Suprapubic skin (tissue), 4 donors: ENCODE results near the gene CPNE5. TPM values are rescaled to one million over a fixed set of nuclear protein-coding genes. Genes with fewer than 3 reads are reported as not detected.

Source experiments
- DNase-seq, 2 donors: peaks; one replicate each; pipeline ENCODE4 v3.0.0-alpha.2; 2019; ENCODE audit warnings: low spot score in 2 of 2
- H3K27ac ChIP-seq: fragments of 200-600 bp; sonication (generic); one replicate; pipeline ENCODE4 v1.5.1; 2019
- H3K27me3 ChIP-seq: fragments of 200-600 bp; sonication (generic); one replicate; pipeline ENCODE4 v1.5.1; 2019
- H3K36me3 ChIP-seq: fragments of 200-600 bp; sonication (generic); one replicate; pipeline ENCODE4 v1.5.1; 2019
- H3K4me1 ChIP-seq: fragments of 200-600 bp; sonication (generic); one replicate; pipeline ENCODE4 v1.5.1; 2019
- H3K4me3 ChIP-seq: fragments of 200-600 bp; sonication (generic); one replicate; pipeline ENCODE4 v1.5.1; 2019; ENCODE audit warnings: mild to moderate bottlenecking
- H3K9me3 ChIP-seq: fragments of 200-600 bp; sonication (generic); one replicate; pipeline ENCODE4 v1.5.1; 2019
- EP300 ChIP-seq: sonication (generic); formaldehyde crosslinking; IDR thresholded peaks from one replicate; pipeline ENCODE4 v1.6.1; 2017; ENCODE audit warnings: antibody characterized with exemption
- POLR2A ChIP-seq, 2 donors: fragments of 450-650 bp; IDR thresholded peaks; one replicate each; pipeline ENCODE4 v1.6.1; 2017; ENCODE audit warnings: antibody characterized with exemption in 2 of 2, mild to moderate bottlenecking in 2 of 2, moderate library complexity in 2 of 2
- POLR2AphosphoS5 ChIP-seq, 3 donors: sonication (generic); formaldehyde crosslinking; IDR thresholded peaks; one replicate each; pipeline ENCODE4 v1.6.1; 2017; ENCODE audit warnings: antibody characterized with exemption in 3 of 3
- WGBS: methylation state at CpG from one replicate; pipeline ENCODE4 v1.1.5; 2018; 5-methylcytosine and 5-hydroxymethylcytosine counted together
- total RNA-seq, 4 donors: library from RNA; depleted of rRNA; stranded (reverse); fragments of >200 nt; gene quantifications; one replicate each; pipeline ENCODE4 v1.1.0, GENCODE V29; 2016
- TF ChIP-seq, protein P1 (sequence below), 2 donors: fragments of 200-600 bp in 1 of 2; fragments of 450-650 bp in 1 of 2; sonication (generic) in 1 of 2; IDR thresholded peaks; one replicate each; pipeline ENCODE4 v1.5.1; 2016 to 2019; ENCODE audit warnings: antibody characterized with exemption in 2 of 2, mild to moderate bottlenecking in 1 of 2, moderate library complexity in 1 of 2

Gene CPNE5
- total RNA-seq, 4 donors from 2014 or later = 0.48 to 1.2 (median 0.90) TPM

- Histone ChIP-seq H3K27ac (no peak overlapping the region), H3K27me3 (no peaks in the 10 kb centered on the region), H3K36me3 (no peaks in the 10 kb centered on the region), H3K4me3 (no peak overlapping the region), H3K4me1 (no peaks in the 10 kb centered on the region), H3K9me3 (no peaks in the 10 kb centered on the region)
- 93% methylated on average over 5 of the region's 7 CpGs for WGBS
- TF ChIP-seq POLR2AphosphoS5 (IDR thresholded peaks at IDR 0.05) (no peak), EP300 (no peak), POLR2A (IDR thresholded peaks at IDR 0.05) (no peak)
- TF ChIP-seq, protein P1, sequence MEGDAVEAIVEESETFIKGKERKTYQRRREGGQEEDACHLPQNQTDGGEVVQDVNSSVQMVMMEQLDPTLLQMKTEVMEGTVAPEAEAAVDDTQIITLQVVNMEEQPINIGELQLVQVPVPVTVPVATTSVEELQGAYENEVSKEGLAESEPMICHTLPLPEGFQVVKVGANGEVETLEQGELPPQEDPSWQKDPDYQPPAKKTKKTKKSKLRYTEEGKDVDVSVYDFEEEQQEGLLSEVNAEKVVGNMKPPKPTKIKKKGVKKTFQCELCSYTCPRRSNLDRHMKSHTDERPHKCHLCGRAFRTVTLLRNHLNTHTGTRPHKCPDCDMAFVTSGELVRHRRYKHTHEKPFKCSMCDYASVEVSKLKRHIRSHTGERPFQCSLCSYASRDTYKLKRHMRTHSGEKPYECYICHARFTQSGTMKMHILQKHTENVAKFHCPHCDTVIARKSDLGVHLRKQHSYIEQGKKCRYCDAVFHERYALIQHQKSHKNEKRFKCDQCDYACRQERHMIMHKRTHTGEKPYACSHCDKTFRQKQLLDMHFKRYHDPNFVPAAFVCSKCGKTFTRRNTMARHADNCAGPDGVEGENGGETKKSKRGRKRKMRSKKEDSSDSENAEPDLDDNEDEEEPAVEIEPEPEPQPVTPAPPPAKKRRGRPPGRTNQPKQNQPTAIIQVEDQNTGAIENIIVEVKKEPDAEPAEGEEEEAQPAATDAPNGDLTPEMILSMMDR (IDR thresholded peaks at IDR 0.05) = no peak
- peak in 1 of 2 donors; percentile 60 for DNase-seq
Measured at GRCh38 chr6:36699348-36699747, 139.9 kb downstream of the CPNE5 start.

DNA sequence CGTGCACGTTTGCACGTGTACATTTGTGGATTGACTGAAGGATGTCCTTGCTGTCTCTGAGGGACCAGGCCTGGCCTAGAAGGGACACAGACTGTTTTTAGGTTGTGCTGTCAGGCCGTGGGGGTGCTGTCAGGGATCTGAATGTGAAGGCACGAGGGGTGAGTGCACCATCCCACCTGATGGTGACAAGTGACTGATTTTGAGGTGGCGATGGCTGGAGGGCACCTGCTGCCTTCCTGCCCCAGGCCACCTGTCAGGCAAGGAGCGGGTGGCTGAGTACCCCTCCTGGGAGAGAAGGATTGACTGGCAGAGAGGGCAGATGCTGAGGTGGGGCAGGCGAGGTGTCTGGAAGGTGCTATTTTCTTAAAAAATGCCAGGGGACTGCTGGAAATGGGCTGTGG is 140.4 kb downstream of the CPNE5 start:
- 92% methylated on average over 8 of the region's 8 CpGs for WGBS
- H3K9me3 ChIP-seq = no peaks in the 10 kb centered on the region
- H3K36me3 ChIP-seq = no peaks in the 10 kb centered on the region
- no peak overlapping the region for H3K27ac ChIP-seq
- H3K4me1 ChIP-seq = no peaks in the 10 kb centered on the region
- DNase-seq = peak in 1 of 2 donors; percentile 63
- TF ChIP-seq POLR2AphosphoS5 (IDR thresholded peaks at IDR 0.05) = no peak
- no peak for TF ChIP-seq EP300
- TF ChIP-seq, protein P1 (IDR thresholded peaks at IDR 0.05) = no peak
- no peak for TF ChIP-seq POLR2A (IDR thresholded peaks at IDR 0.05)
- H3K4me3 ChIP-seq = no peak overlapping the region
- no peaks in the 10 kb centered on the region for H3K27me3 ChIP-seq

DNA sequence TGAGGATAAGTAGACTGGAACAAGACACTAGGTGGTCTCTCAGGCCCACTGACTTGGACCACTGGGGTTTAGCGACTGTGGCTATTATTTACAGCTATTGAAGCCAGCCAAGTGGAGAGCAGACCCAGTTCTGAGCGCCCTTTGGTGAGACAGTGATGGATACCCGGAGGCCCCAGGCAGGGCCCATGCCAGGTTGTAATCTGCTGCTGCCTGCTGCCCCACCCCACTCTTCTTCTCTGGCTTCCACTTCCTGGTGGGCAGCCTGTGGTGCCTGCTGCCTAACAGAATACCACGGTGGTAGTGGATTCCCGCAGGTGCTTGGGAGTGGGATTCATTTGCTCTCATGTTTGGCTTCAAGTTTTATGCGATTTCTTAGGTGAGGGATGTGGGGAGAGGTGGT is 141.0 kb downstream of the CPNE5 start:
- Histone ChIP-seq H3K4me1 (peaks cover 4% of the 10 kb centered on the region), H3K27ac (no peak overlapping the region)

DNA sequence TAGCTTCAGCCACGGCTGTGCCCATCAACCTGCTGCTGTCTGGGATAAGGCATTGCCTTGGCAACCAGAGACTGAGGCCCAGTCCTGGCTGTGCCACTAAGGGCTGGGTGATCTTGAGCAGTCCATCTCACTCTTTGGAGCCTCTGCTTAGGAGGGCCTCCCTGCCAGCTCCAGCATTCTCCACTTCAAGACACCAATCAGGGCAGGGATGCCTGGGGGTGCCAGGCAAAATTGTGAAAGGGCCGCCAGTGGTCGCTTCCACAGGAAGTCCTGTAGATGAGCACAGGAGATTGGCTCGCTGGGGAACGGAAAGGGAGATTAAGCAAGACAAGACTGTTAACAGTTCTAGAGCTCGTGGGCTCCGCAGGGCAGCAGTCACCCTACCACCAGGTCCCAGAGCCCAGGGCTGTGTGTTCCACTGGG is 141.8 kb downstream of the CPNE5 start, which contains the start of gene RAB44:
Gene RAB44, plus strand, starts transcription at position 346 of the 423 bp plus-strand sequence. CDS start 6,410 bp downstream, outside the sequence.
- no peaks in the 10 kb centered on the region for H3K36me3 ChIP-seq
- no peak within 1 kb of the TSS for H3K4me3 ChIP-seq
- H3K9me3 ChIP-seq = no peaks in the 10 kb centered on the region
- DNase-seq = peak; percentile 63 to 74
- peaks cover 11% of the 10 kb centered on the region for H3K4me1 ChIP-seq
- 98% methylated on average over 7 of the region's 7 CpGs for WGBS
- H3K27me3 ChIP-seq = no peaks in the 10 kb centered on the region
- TF ChIP-seq POLR2A (IDR thresholded peaks at IDR 0.05) = no peak
- TF ChIP-seq EP300 = no peak
- TF ChIP-seq POLR2AphosphoS5 (IDR thresholded peaks at IDR 0.05) = no peak
- TF ChIP-seq, protein P1 (IDR thresholded peaks at IDR 0.05) = no peak
- no peak within 1 kb of the TSS for H3K27ac ChIP-seq

More for the DNA sequence above, 141.0 kb downstream of the CPNE5 start:
- TF ChIP-seq EP300 (no peak), POLR2A (IDR thresholded peaks at IDR 0.05) (no peak), POLR2AphosphoS5 (IDR thresholded peaks at IDR 0.05) (no peak)
- TF ChIP-seq, protein P1 (IDR thresholded peaks at IDR 0.05) = no peak
- Histone ChIP-seq H3K27me3 (no peaks in the 10 kb centered on the region), H3K36me3 (no peaks in the 10 kb centered on the region), H3K4me3 (no peak overlapping the region), H3K9me3 (no peaks in the 10 kb centered on the region)
- peak in 1 of 2 donors; percentile 53 for DNase-seq
- 83% methylated on average over 5 of the region's 6 CpGs for WGBS

DNA sequence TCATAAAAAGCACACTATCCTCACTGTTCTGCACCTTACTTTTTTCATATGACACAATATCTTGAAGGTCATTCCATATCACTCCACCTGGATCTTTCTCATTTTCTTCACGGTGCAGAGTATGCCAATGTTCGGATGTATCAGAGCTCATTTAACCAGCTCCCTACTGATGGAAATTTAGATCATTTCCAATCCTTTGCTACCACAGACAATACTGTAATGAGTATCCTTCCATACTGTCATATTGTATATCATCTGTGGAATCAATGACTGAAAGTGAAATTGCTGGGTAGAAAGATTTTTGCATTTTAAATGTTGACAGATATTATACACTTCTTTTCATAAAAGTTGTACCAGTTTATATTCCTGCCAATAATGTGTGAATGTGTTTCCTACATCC is 143.8 kb downstream of the CPNE5 start:
- DNase-seq = no peak
- no peak for TF ChIP-seq POLR2A (IDR thresholded peaks at IDR 0.05)
- WGBS = 75% methylated on average over 2 of the region's 2 CpGs
- H3K36me3 ChIP-seq = no peaks in the 10 kb centered on the region
- H3K4me1 ChIP-seq = peaks cover 23% of the 10 kb centered on the region
- H3K27me3 ChIP-seq = no peaks in the 10 kb centered on the region
- H3K27ac ChIP-seq = no peak overlapping the region
- H3K4me3 ChIP-seq = no peak overlapping the region
- no peaks in the 10 kb centered on the region for H3K9me3 ChIP-seq

- no peaks in the 10 kb centered on the region for H3K27me3 ChIP-seq
- H3K4me3 ChIP-seq = no peak overlapping the region
- TF ChIP-seq POLR2A (IDR thresholded peaks at IDR 0.05) (no peak), EP300 (no peak), POLR2AphosphoS5 (IDR thresholded peaks at IDR 0.05) (no peak)
- TF ChIP-seq, protein P1 (IDR thresholded peaks at IDR 0.05) = no peak
- no peaks in the 10 kb centered on the region for H3K36me3 ChIP-seq
- H3K9me3 ChIP-seq = no peaks in the 10 kb centered on the region
- DNase-seq = peak in 1 of 2 donors; percentile 20
- H3K27ac ChIP-seq = no peak overlapping the region
- peaks cover 23% of the 10 kb centered on the region for H3K4me1 ChIP-seq
- WGBS = 85% methylated on average over 6 of the region's 6 CpGs
Measured at GRCh38 chr6:36694616-36695015, 144.6 kb downstream of the CPNE5 start.
